ENCODE data around the gene SIN3B. TPM values are rescaled to one million over a fixed set of nuclear protein-coding genes. Genes with fewer than 3 reads are reported as not detected.
A peak's percentile ranks its signal among the peaks of the same experiment; 100 is the strongest.

SIN3B gene
- total and polyA plus RNA-seq, 9 of the 15 experiments (the other 6 are each of a cell fraction or from before 2014, with no cell fraction given): 0.51 to 34.2 (median 14.3) TPM

- TF ChIP-seq CEBPZ (IDR thresholded peaks at IDR 0.05; ENCODE audit: borderline replicate concordance, low read depth, low read length): no peak
- no peak for TF ChIP-seq SRSF9 (IDR thresholded peaks at IDR 0.05; ENCODE audit: borderline replicate concordance, low read depth, low read length)
- no peak for TF ChIP-seq ZNF444 (CRISPR knock-in tag; IDR thresholded peaks at IDR 0.05)
- TF ChIP-seq CC2D1A (IDR thresholded peaks at IDR 0.05): no peak
- no peak for TF ChIP-seq KHSRP (IDR thresholded peaks at IDR 0.05)
- no peak for TF ChIP-seq RBM39 (optimal IDR thresholded peaks at IDR 0.05; ENCODE audit: low read depth, low read length)
- TF ChIP-seq PHF8 (IDR thresholded peaks at IDR 0.05; ENCODE audit: borderline replicate concordance, low read length): no peak
- TF ChIP-seq BDP1 (IDR thresholded peaks at IDR 0.05; ENCODE audit: insufficient read depth, insufficient read length): no peak
- TF ChIP-seq ZNF695 (CRISPR knock-in tag; IDR thresholded peaks at IDR 0.05): no peak
- no peak for TF ChIP-seq SAFB (IDR thresholded peaks at IDR 0.05; ENCODE audit: borderline replicate concordance, low read depth, low read length)
- TF ChIP-seq ZNF79 (CRISPR knock-in tag; IDR thresholded peaks at IDR 0.05; ENCODE audit: low read depth): no peak
- TF ChIP-seq PRMT5 (CRISPR knock-in tag; IDR thresholded peaks at IDR 0.05): no peak
- peak; percentile 59 for TF ChIP-seq KLF16 (IDR thresholded peaks at IDR 0.05)
- TF ChIP-seq E2F8 (IDR thresholded peaks at IDR 0.05; ENCODE audit: low read depth, partially characterized antibody): no peak
- no peak for TF ChIP-seq ZFP30 (CRISPR knock-in tag; IDR thresholded peaks at IDR 0.05; ENCODE audit: borderline replicate concordance)
- no peak for TF ChIP-seq THRA (IDR thresholded peaks at IDR 0.05)
- no peak for TF ChIP-seq ZNF24 (IDR thresholded peaks at IDR 0.05)
- TF ChIP-seq DLX4 (CRISPR knock-in tag; IDR thresholded peaks at IDR 0.05): no peak
- TF ChIP-seq ZNF668 (CRISPR knock-in tag; IDR thresholded peaks at IDR 0.05): no peak
- no peak for TF ChIP-seq NFYB (IDR thresholded peaks at IDR 0.05; ENCODE audit: extremely low read depth, insufficient read length)
Measured at GRCh38 chr19:16874250-16874977, 45.2 kb downstream of the SIN3B start (continued).
